ENCODE data around the gene EGLN3. TPM values are rescaled to one million over a fixed set of nuclear protein-coding genes. Genes with fewer than 3 reads are reported as not detected.

EGLN3 gene
- total RNA-seq, 3 donors from 2014 or later (not counting 1 experiment from before 2014, with no cell fraction given) = 0.52 to 1.1 (median 0.57) TPM

GRCh38 chr14:33958605-33959226, 7.8 kb upstream of the EGLN3 start:
- Histone ChIP-seq H3K4me1 (ENCODE audit: control insufficient read depth, insufficient read depth, low read length) (no peaks in the 10 kb centered on the region), H3K4me3 (ENCODE audit: low read length) (no peak overlapping the region), H3K36me3 (ENCODE audit: control insufficient read depth, insufficient read depth, low read length) (no peaks in the 10 kb centered on the region), H3K27me3 (ENCODE audit: control insufficient read depth, insufficient read depth, low read length) (no peaks in the 10 kb centered on the region), H3K9me3 (ENCODE audit: control insufficient read depth, insufficient read depth, low read length) (no peaks in the 10 kb centered on the region), H3K27ac (ENCODE audit: low read length) (no peak overlapping the region)
- 74% methylated on average over 7 of the region's 7 CpGs for WGBS (ENCODE audit: insufficient coverage)
- H3K4me3 Mint-ChIP-seq = no peak overlapping the region
- peaks cover 6% of the 10 kb centered on the region in 2 donors for H3K27me3 Mint-ChIP-seq (ENCODE audit: low read depth in 2 of 2)
- H3K4me1 Mint-ChIP-seq = no peaks in the 10 kb centered on the region
- H3K36me3 Mint-ChIP-seq = no peaks in the 10 kb centered on the region
- TF ChIP-seq CTCF (IDR thresholded peaks at IDR 0.05) = no peak
- H3K27ac Mint-ChIP-seq = no peak overlapping the region
- DNase-seq (no peak), ATAC-seq (no peak)
- intact Hi-C loops (cut with micrococcal nuclease) = no loop called here
- H3K9me3 Mint-ChIP-seq = no peaks in the 10 kb centered on the region

GRCh38 chr14:33957993-33958392, 7.1 kb upstream of the EGLN3 start:
- H3K27me3 ChIP-seq (ENCODE audit: control insufficient read depth, insufficient read depth, low read length) = no peaks in the 10 kb centered on the region
- Mint-ChIP-seq H3K36me3 (no peaks in the 10 kb centered on the region), H3K27ac (no peak overlapping the region), H3K4me1 (no peaks in the 10 kb centered on the region), H3K4me3 (no peak overlapping the region), H3K9me3 (no peaks in the 10 kb centered on the region), H3K27me3 (ENCODE audit: low read depth in 2 of 2) (peaks cover 6 to 8% of the 10 kb centered on the region in 2 donors)
- H3K9me3 ChIP-seq (ENCODE audit: control insufficient read depth, insufficient read depth, low read length) = no peaks in the 10 kb centered on the region
- TF ChIP-seq CTCF (IDR thresholded peaks at IDR 0.05) = no peak
- no peaks in the 10 kb centered on the region for H3K36me3 ChIP-seq (ENCODE audit: control insufficient read depth, insufficient read depth, low read length)
- no peaks in the 10 kb centered on the region for H3K4me1 ChIP-seq (ENCODE audit: control insufficient read depth, insufficient read depth, low read length)
- intact Hi-C loops (cut with micrococcal nuclease) = no loop called here
- WGBS (ENCODE audit: insufficient coverage) = 75% methylated on average over 1 of the region's 3 CpGs
- DNase-seq = no peak
- H3K27ac ChIP-seq (ENCODE audit: low read length) = no peak overlapping the region
- no peak for ATAC-seq
- H3K4me3 ChIP-seq (ENCODE audit: low read length) = no peak overlapping the region

GRCh38 chr14:33957299-33957698, 6.4 kb upstream of the EGLN3 start:
- 92% methylated on average over 6 of the region's 6 CpGs for WGBS (ENCODE audit: insufficient coverage)
- no peak for ATAC-seq
- Histone ChIP-seq H3K27me3 (ENCODE audit: control insufficient read depth, insufficient read depth, low read length) (peaks cover 6% of the 10 kb centered on the region), H3K4me3 (ENCODE audit: low read length) (no peak overlapping the region), H3K9me3 (ENCODE audit: control insufficient read depth, insufficient read depth, low read length) (no peaks in the 10 kb centered on the region), H3K36me3 (ENCODE audit: control insufficient read depth, insufficient read depth, low read length) (no peaks in the 10 kb centered on the region), H3K27ac (ENCODE audit: low read length) (no peak overlapping the region), H3K4me1 (ENCODE audit: control insufficient read depth, insufficient read depth, low read length) (no peaks in the 10 kb centered on the region)
- DNase-seq = no peak
- H3K4me3 Mint-ChIP-seq = no peak overlapping the region
- TF ChIP-seq CTCF (IDR thresholded peaks at IDR 0.05) = no peak
- H3K9me3 Mint-ChIP-seq = no peaks in the 10 kb centered on the region
- intact Hi-C loops (cut with micrococcal nuclease) = no loop called here
- no peak overlapping the region for H3K27ac Mint-ChIP-seq
- H3K27me3 Mint-ChIP-seq (ENCODE audit: low read depth in 2 of 2) = peaks cover 7 to 15% of the 10 kb centered on the region in 2 donors
- H3K4me1 Mint-ChIP-seq = no peaks in the 10 kb centered on the region
- H3K36me3 Mint-ChIP-seq = no peaks in the 10 kb centered on the region

GRCh38 chr14:33956640-33957039, 5.8 kb upstream of the EGLN3 start:
- 82% methylated on average over 2 of the region's 2 CpGs for WGBS (ENCODE audit: insufficient coverage)
- no peaks in the 10 kb centered on the region for H3K36me3 Mint-ChIP-seq
- Histone ChIP-seq H3K4me1 (ENCODE audit: control insufficient read depth, insufficient read depth, low read length) (no peaks in the 10 kb centered on the region), H3K36me3 (ENCODE audit: control insufficient read depth, insufficient read depth, low read length) (no peaks in the 10 kb centered on the region), H3K9me3 (ENCODE audit: control insufficient read depth, insufficient read depth, low read length) (no peaks in the 10 kb centered on the region), H3K4me3 (ENCODE audit: low read length) (no peak overlapping the region), H3K27ac (ENCODE audit: low read length) (no peak overlapping the region), H3K27me3 (ENCODE audit: control insufficient read depth, insufficient read depth, low read length) (peaks cover 10% of the 10 kb centered on the region)
- DNase-seq (no peak), ATAC-seq (no peak)
- peaks cover 2% of the 10 kb centered on the region in 2 donors for H3K4me1 Mint-ChIP-seq
- H3K9me3 Mint-ChIP-seq = no peaks in the 10 kb centered on the region
- H3K27me3 Mint-ChIP-seq (ENCODE audit: low read depth in 2 of 2) = peaks cover 11 to 22% of the 10 kb centered on the region in 2 donors
- no peak overlapping the region for H3K4me3 Mint-ChIP-seq
- TF ChIP-seq CTCF (IDR thresholded peaks at IDR 0.05) = no peak
- H3K27ac Mint-ChIP-seq = no peak overlapping the region
- intact Hi-C loops (cut with micrococcal nuclease) = no loop called here

Measured in natural killer cell (primary cell).